ENCODE results near the gene GGCX. TPM values are rescaled to one million over a fixed set of nuclear protein-coding genes. Genes with fewer than 3 reads are reported as not detected.

The GGCX gene
- total RNA-seq, 1 donor from 2014 or later: 26.9 TPM

- no peak for DNase-seq (ENCODE audit: missing footprints)
- no peak for ATAC-seq
- intact Hi-C loops (cut with DNase I): no loop called here
These were observed 57.2 kb downstream of the GGCX start for GRCh38 chr2:85503851-85504777.

- ATAC-seq (no peak), DNase-seq (ENCODE audit: missing footprints) (no peak)
- intact Hi-C loops (cut with DNase I): no loop called here
These were observed 58.0 kb downstream of the GGCX start for GRCh38 chr2:85503168-85503850.

GRCh38 chr2:85502720-85503119, 58.6 kb downstream of the GGCX start:
- DNase-seq (ENCODE audit: missing footprints) (no peak), ATAC-seq (no peak)
- intact Hi-C loops (cut with DNase I): no loop called here

- ATAC-seq: peak; percentile 17
- intact Hi-C loops (cut with DNase I): loop anchor here (2.0 kb wide), 2 partner anchors 38 to 64 kb away; partner anchors contain the start of gene MAT2A
- DNase-seq (ENCODE audit: missing footprints): no peak
These were observed 60.0 kb downstream of the GGCX start for GRCh38 chr2:85501248-85501647.

GRCh38 chr2:85497944-85498630, 63.2 kb downstream of the GGCX start:
- ATAC-seq (no peak), DNase-seq (ENCODE audit: missing footprints) (no peak)
- intact Hi-C loops (cut with DNase I): no loop called here

GRCh38 chr2:85496436-85496835, 64.9 kb downstream of the GGCX start:
- DNase-seq (ENCODE audit: missing footprints) (no peak), ATAC-seq (no peak)
- intact Hi-C loops (cut with DNase I): no loop called here

Other genes with a start within 250 kb of the GGCX start
- gene TGOLN2, start 233.5 kb downstream of the GGCX start, total RNA-seq: 65.6 TPM
- gene RETSAT, start 207.0 kb downstream of the GGCX start, total RNA-seq: 44.8 TPM
- 10.2 TPM for gene ELMOD3, start 206.7 kb downstream of the GGCX start, total RNA-seq
- 5.2 TPM for gene CAPG, start 151.1 kb downstream of the GGCX start, total RNA-seq
- gene SH2D6, start 142.8 kb downstream of the GGCX start, total RNA-seq: not detected
- gene MAT2A, start 22.3 kb downstream of the GGCX start, total RNA-seq: 118 TPM
- gene VAMP8, start 16.1 kb upstream of the GGCX start, total RNA-seq: 26.1 TPM
- 62.1 TPM for gene VAMP5, start 22.9 kb upstream of the GGCX start, total RNA-seq
- gene RNF181, start 34.3 kb upstream of the GGCX start, total RNA-seq: 87.8 TPM
- 10.8 TPM for gene TMEM150A, start 41.2 kb upstream of the GGCX start, total RNA-seq
- 26.4 TPM for gene C2orf68, start 50.6 kb upstream of the GGCX start, total RNA-seq
- 30.8 TPM for gene USP39, start 54.7 kb upstream of the GGCX start, total RNA-seq
- 0.19 TPM for gene SFTPB, start 106.7 kb upstream of the GGCX start, total RNA-seq
- gene GNLY, start 132.9 kb upstream of the GGCX start, total RNA-seq: 3.4 TPM
- gene ATOH8, start 192.5 kb upstream of the GGCX start, total RNA-seq: 29.1 TPM